Fibroblast of lung (primary cell): ENCODE measurements around the gene HRH3.

Experiments used
- EZH2 ChIP-seq: IDR thresholded peaks from 2 replicates; pipeline ENCODE4 v1.5.1; 2012; ENCODE audit warnings: low read length, control low read depth, mild to moderate bottlenecking; ENCODE audit errors: missing control alignments
- TF ChIP-seq, protein P1 (sequence below), 2 donors: IDR thresholded peaks in 1 of 2; conservative IDR thresholded peaks in 1 of 2; 1 replicate in 1 of 2; 2 replicates in 1 of 2; pipeline ENCODE4 v1.5.1; 2011 to 2012; ENCODE audit warnings: low read length in 2 of 2, control low read depth in 1 of 2, inconsistent platforms in 1 of 2, low read depth in 1 of 2, mild to moderate bottlenecking in 1 of 2

DNA sequence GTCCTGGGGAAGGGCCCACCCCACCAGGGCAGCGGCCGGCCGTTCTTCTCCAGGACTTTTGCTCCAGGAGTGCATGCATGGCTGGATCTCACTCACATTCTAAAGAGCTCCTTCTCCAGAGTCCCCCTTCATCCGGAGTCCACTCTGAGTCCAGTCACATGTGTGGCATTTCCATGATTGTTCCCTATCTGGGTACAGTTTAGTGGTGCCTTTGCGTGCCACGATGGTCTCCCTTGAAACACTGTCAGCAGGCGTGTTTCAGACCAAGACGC, 39.2 kb upstream of the HRH3 start:
- TF ChIP-seq, protein P1, sequence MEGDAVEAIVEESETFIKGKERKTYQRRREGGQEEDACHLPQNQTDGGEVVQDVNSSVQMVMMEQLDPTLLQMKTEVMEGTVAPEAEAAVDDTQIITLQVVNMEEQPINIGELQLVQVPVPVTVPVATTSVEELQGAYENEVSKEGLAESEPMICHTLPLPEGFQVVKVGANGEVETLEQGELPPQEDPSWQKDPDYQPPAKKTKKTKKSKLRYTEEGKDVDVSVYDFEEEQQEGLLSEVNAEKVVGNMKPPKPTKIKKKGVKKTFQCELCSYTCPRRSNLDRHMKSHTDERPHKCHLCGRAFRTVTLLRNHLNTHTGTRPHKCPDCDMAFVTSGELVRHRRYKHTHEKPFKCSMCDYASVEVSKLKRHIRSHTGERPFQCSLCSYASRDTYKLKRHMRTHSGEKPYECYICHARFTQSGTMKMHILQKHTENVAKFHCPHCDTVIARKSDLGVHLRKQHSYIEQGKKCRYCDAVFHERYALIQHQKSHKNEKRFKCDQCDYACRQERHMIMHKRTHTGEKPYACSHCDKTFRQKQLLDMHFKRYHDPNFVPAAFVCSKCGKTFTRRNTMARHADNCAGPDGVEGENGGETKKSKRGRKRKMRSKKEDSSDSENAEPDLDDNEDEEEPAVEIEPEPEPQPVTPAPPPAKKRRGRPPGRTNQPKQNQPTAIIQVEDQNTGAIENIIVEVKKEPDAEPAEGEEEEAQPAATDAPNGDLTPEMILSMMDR (conservative IDR thresholded peaks at IDR 0.05 in 1 of 2, IDR thresholded peaks at IDR 0.05 in 1 of 2; ENCODE audit: low read depth in 1 of 2, low read length in 2 of 2), result no peak
- no peak for TF ChIP-seq EZH2
